NB4 (cell line): ENCODE data around the gene TMEM131L.

Source experiments
- CTCF ChIP-seq: IDR thresholded peaks from one replicate; pipeline ENCODE4 v1.5.1; 2012; ENCODE audit warnings: low read depth, low read length
- MAX ChIP-seq: IDR thresholded peaks from 2 replicates; pipeline ENCODE4 v1.6.1; 2011; ENCODE audit warnings: low read depth, low read length
- MYC ChIP-seq: IDR thresholded peaks from 2 replicates; pipeline ENCODE4 v1.6.1; 2011; ENCODE audit warnings: low read depth, low read length
- POLR2A ChIP-seq: IDR thresholded peaks from 2 replicates; pipeline ENCODE4 v1.6.1; 2011; ENCODE audit warnings: mild to moderate bottlenecking; ENCODE audit not compliant: insufficient read length; ENCODE audit errors: extremely low read depth

GRCh38 chr4:153572609-153573008 lies 106.4 kb downstream of the TMEM131L start:
- no peak for TF ChIP-seq CTCF
- no peak for TF ChIP-seq MAX
- no peak for TF ChIP-seq POLR2A
- TF ChIP-seq MYC: no peak
